ELF-1 (cell line): ENCODE data around the gene PIAS4.

Source experiments
- DNase-seq: peaks from one replicate; pipeline ENCODE4 v3.0.0-alpha.2; 2016; ENCODE audit warnings: low read depth, low spot score

Gene PIAS4

GRCh38 chr19:4042731-4043082, 35.2 kb downstream of the PIAS4 start:
- no peak for DNase-seq

DNA sequence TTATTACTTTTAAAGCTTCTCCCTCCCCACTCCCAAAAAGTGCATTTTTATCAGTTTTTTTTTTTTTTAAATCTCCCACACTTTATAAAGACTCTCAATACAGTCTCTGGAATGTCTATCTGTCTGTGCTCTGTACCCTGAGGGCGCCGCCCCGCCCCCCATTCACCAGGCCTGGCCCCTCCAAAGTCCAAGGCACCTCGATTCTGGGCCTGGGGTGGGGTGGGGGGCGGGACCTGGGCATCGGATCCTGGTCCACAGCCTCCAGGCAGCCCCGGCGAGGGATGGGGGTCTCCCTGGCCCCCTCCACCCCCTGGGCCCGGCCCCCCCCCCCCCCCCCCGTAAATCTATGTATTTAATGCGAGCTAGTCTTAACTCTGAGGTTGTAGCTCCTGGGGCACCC, 35.9 kb downstream of the PIAS4 start:
- DNase-seq = no peak

GRCh38 chr19:4043966-4044715, 36.6 kb downstream of the PIAS4 start:
- DNase-seq = no peak

GRCh38 chr19:4044990-4045465, 37.5 kb downstream of the PIAS4 start:
- DNase-seq = no peak

- DNase-seq = no peak
Observed at GRCh38 chr19:4045597-4046361, 38.2 kb downstream of the PIAS4 start.

- no peak for DNase-seq
Observed at GRCh38 chr19:4046362-4046691, 38.8 kb downstream of the PIAS4 start.

GRCh38 chr19:4046946-4047683, 39.6 kb downstream of the PIAS4 start:
- no peak for DNase-seq

DNA sequence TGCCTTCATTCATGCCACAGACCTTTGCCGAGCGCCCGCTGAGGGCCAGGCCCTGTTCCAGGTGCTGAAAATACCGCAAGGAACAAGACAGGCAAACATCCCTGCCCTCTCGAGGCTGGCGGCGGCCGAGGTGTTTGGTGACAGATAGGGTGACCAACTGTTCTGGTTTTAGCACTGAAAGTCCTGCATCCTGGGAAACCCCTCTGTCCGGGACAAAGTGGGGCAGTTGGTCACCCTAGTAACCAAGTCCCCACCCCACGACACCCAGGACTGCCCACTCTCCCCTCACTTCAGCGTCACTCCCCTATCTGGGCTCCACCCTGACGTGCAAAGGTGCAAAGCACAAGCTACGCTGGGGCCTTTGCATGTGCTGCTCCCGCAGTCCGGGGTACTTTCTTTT, 41.9 kb downstream of the PIAS4 start:
- DNase-seq = no peak

DNA sequence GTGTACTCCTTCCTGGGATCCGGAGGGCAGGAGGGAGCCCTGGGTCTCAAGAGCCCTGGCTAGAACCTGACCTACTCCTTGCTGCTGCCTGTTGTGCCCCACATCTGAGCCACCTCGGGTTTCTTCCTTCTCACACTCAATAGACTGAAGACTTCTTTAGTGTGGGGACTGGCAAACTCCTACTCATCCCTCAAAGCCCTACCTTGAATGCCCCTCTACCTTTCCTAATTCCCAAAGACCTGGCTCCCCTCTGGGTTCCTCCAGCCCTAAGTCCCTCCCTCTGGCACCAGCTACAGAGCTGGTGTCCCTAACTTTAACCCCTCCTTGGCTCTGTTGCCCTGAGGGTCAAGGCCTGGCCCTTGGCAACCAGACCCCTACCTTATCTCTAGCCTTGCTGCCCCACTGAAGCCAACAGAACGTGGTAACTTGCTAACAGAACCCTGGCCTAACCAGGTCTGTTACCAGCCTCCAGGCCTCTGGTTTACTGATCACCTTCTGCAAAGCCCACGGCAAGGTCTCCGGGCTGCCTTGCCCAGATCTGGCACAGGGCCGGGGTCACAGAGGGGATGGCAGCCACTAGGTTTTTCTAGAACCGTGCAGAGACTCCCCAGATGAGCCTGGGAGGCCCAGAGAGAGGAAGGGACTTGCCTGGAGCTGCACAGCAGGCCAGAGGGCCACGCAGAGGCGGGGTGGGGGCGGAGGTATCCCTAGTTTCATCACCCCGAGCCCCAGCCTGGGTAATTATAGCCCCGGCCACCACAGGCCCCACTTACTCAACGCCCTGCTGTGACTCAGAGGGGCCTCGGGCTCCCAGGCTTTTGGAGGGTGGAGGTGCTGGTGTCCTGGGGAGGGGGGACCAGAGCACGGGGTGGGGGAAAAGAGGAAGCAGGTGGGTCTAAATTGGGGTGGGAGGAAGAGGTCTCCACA, 43.9 kb downstream of the PIAS4 start:
- no peak for DNase-seq

GRCh38 chr19:4052114-4052992, 44.8 kb downstream of the PIAS4 start:
- no peak for DNase-seq

GRCh38 chr19:4052993-4053422, 45.5 kb downstream of the PIAS4 start:
- DNase-seq = no peak

DNA sequence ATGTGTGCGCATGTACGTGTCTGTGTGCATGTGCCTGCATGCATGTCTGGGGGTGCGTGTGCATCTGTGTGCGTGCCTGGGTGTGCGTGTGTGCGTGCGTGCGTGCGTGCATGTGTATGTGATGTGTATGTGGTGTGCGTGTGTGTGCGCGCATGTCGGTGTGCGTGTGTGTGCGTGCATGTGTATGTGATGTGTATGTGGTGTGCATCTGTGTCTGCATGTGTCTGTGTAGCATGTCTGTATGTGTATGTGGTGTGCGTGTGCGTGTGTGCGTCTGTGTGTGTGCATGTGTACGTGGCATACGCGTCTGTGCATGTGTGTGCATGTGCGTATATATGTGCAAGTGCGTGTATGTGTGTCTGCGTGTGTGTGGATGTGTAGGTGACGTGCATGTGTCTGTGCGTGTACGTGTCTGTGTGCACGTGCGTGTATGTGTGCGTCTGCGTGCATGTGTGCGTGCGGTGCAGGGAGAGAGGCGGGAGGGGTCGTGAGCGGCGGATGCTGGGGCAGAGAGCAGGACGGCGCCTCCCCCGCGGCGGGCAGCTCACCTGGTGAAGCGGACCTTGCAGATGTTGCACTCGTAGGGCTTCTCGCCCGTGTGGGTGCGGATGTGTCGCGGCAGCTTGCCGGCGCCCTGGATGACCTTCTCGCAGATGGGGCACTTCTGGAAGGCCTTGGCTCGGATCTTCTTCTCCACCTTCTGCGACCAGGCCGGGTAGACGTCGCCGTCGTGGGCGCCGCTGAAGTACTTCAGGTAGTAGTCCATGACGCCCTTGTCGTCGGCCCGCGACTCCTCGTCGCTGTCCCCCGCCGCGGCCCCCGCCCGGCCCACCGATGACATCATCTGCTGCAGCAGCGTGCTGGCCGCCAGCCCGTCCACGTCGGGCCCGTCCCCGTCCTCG, 46.1 kb downstream of the PIAS4 start:
- DNase-seq = no peak

DNA sequence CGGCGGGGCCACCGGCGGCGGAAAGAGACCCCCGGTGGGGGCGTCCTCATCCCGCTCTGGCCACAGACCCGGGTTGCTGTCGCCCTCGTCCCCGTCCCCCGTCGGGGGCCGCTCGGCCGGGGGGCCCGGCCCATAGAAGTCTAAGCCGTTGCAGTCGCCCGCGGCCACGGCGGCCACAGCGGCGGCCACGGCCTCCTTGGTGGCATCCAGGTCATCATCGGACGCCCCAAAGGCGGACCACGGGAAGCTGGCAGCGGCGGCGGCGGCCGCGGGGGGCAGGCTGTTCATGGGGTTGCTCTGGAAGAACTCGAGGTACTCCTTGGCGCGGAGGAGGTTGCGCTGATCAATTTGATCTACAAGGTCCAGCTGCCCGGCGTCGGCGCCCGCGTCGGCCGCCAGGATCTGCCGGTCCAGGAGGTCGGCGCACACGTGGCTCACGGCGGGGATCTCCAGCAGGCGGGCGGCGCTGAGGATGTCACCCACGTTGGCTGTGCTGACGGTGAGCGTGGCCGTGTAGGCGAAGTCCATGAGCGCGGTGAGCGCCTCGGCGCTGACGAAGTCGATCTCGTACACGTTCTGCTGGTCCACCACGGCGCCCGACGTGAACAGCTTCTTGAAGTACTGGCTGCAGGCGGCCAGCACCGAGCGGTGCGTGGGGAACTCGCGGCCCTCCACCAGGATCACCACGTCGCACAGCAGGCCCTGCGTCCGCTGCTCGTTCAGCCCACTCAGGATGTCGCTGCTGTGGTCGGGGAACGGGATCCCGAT, 47.1 kb downstream of the PIAS4 start:
- DNase-seq = no peak

DNA sequence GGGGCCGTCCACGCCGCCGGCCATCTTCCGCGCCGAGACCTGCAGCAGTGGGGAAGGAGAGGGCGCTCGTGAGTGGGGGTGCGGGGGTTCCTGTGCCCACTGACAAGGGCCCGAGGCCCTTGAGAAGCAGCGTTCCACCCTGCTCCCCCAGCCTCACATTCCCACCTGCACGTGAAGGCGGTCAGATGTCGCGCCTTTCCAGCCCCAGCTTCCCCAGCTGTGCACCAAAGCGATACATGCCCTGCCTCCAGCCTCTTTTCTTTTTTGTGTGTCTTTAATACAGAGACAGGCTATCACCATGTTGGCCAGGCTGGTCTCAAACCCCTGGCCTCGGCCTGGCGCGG, 47.6 kb downstream of the PIAS4 start:
- DNase-seq = no peak

- peak; percentile 77 for DNase-seq
Observed at GRCh38 chr19:4057931-4058692, 50.6 kb downstream of the PIAS4 start.

DNA sequence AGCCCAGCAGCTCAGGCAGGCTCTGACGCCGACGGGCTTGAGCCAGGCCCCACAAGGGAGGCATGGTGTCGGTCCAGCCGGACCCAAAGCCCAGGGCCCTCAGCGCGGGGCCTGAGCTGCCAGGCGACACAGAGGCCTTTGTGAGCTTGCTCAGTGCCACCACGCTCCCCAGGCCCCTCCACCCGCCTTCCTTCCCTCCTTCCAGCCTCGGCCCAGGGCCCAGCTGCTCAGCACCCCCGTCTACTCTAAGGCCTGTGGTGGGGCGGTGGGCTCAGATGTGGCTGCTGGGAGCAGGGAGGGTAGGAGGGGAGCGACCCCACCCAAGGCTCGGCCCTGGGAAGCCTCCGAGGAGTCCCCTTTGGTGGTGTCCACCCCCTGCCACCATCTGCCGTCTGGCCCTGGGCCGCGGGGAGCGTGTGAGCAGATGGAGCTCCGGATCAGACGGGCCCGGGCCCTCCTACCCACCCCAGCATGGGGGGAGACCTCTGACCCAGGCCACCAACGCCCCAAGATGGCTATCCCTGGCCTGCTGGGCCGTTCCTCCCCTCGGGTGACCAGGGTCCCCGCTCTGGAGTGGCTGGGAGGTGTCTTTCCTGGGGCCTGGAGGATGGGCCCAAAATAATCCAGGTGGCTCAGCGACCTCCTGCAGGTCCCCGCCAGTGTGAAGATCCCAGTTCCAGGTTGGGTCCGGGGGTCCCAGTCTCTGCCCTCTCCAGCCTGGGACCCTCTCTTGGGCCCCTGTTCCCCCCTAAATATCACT, 51.3 kb downstream of the PIAS4 start:
- no peak for DNase-seq

DNA sequence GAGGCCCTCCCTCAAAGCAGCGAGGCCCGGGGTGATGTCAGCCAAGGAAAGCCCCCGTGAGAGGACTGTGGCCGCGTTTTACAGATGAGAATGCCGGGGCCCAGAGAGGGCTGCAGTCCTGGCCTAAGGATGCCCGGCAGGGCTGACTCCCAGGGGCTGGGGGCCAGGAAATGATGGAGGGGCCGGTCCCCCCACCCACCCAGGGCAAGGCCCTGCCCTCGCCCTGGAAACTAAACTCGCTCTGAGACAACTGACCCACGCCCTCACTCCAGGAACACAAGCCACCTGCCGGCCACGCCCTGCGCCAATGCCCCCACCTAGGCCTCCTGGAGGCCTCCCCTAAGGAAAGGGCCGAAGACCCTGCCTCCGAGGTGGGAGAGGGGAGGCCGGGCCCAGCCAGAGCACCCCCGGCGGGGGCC, 51.9 kb downstream of the PIAS4 start:
- no peak for DNase-seq
